ENCODE data around the gene DDX31. TPM values are rescaled to one million over a fixed set of nuclear protein-coding genes. Genes with fewer than 3 reads are reported as not detected.

Gene DDX31
- total RNA-seq, 4 donors from 2014 or later = 10.2 to 18.3 (median 11.8) TPM

DNA sequence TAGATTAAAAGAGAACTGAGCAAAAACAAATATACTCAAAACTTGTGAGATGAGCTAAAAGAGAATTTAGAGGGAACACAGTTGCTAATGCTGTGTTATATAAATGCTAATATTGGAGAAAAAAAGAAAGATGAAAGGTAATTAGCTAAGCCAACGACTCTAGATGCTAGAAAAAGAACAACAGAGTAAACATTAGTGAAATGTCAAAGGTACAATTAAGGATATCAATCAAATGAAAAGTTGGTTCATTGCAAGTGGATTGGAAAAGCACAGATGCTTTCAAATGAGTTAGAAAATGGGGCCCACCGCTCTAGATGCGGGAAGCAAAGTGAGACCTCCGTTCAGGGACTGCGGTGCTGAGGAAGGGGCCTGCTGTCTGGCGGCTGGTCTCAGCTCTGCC lies 105.3 kb downstream of the DDX31 start:
- DNase-seq = no peak
- Histone ChIP-seq H3K4me3 (no peak overlapping the region), H3K27me3 (peaks cover 0 to 55% (median 0%) of the 10 kb centered on the region in 4 donors), H3K9me3 (no peaks in the 10 kb centered on the region), H3K36me3 (no peaks in the 10 kb centered on the region), H3K4me1 (no peaks in the 10 kb centered on the region), H3K27ac (no peak overlapping the region)
- no peak for TF ChIP-seq POLR2A (IDR thresholded peaks at IDR 0.05)
- TF ChIP-seq, protein P1, sequence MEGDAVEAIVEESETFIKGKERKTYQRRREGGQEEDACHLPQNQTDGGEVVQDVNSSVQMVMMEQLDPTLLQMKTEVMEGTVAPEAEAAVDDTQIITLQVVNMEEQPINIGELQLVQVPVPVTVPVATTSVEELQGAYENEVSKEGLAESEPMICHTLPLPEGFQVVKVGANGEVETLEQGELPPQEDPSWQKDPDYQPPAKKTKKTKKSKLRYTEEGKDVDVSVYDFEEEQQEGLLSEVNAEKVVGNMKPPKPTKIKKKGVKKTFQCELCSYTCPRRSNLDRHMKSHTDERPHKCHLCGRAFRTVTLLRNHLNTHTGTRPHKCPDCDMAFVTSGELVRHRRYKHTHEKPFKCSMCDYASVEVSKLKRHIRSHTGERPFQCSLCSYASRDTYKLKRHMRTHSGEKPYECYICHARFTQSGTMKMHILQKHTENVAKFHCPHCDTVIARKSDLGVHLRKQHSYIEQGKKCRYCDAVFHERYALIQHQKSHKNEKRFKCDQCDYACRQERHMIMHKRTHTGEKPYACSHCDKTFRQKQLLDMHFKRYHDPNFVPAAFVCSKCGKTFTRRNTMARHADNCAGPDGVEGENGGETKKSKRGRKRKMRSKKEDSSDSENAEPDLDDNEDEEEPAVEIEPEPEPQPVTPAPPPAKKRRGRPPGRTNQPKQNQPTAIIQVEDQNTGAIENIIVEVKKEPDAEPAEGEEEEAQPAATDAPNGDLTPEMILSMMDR (IDR thresholded peaks at IDR 0.05) = no peak
- WGBS, 2 donors = 68 to 80% methylated on average over 6 of the region's 6 CpGs
- intact Hi-C loops (cut with DNase I) = no loop called here

DNA sequence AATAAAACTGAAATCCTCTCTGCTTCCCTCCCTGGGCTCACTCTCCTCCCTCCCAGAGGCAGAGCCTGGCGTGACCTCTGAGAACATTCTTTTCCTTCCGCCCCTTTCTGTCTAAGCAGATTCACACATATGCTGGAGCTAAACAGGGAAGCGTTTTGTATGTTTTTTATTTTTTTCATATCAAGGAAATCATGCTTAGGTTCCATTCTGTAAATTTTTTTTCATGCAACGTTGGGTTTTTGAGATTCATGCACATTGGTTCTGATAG lies 107.5 kb downstream of the DDX31 start:
- DNase-seq = no peak
- peaks cover 0 to 66% (median 0%) of the 10 kb centered on the region in 4 donors for H3K27me3 ChIP-seq
- no peak for TF ChIP-seq POLR2A (IDR thresholded peaks at IDR 0.05)
- TF ChIP-seq, protein P1 (IDR thresholded peaks at IDR 0.05) = no peak
- no peaks in the 10 kb centered on the region for H3K36me3 ChIP-seq
- H3K9me3 ChIP-seq = no peaks in the 10 kb centered on the region
- WGBS, 2 donors = 24 to 39% methylated on average over 4 of the region's 4 CpGs
- H3K4me3 ChIP-seq = no peak overlapping the region
- no peak overlapping the region for H3K27ac ChIP-seq
- intact Hi-C loops (cut with DNase I) = no loop called here
- H3K4me1 ChIP-seq = no peaks in the 10 kb centered on the region

DNA sequence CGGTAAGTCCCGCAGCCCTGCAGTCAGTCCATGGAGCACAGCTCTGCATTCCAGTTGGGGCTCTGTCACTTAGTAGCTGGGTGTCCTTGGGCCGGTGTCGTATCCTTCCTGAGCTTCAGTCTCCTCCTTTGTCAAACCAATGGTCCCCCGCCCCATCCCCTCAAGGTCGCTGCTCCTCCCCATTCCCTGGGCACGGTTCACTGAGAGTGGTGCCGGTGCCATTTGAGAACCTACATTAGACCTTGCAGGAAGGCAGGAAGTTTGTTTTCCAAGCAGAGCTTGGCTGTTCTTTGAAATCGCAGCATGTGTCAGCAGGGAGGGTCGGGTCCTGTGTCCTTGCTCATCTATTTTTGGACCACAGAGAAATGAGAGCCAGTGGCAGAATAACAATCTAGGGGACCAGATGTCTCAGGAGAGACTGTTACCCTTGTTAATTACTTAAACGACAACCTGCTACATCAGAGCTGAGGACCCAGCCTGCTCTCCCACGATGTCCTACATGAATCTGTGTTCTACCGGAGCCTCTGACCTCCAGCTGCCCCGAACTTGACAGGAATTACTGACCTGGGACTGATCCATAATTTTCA lies 109.1 kb downstream of the DDX31 start:
- H3K27me3 ChIP-seq = peaks cover 0 to 78% (median 0%) of the 10 kb centered on the region in 4 donors
- H3K4me3 ChIP-seq = no peak overlapping the region
- H3K36me3 ChIP-seq = no peaks in the 10 kb centered on the region
- TF ChIP-seq, protein P1 (IDR thresholded peaks at IDR 0.05) = no peak
- WGBS, 2 donors = 40% methylated on average over 7 to 9 of the region's 14 CpGs
- intact Hi-C loops (cut with DNase I) = no loop called here
- H3K4me1 ChIP-seq = no peaks in the 10 kb centered on the region
- no peaks in the 10 kb centered on the region for H3K9me3 ChIP-seq
- H3K27ac ChIP-seq = no peak overlapping the region
- DNase-seq = no peak

DNA sequence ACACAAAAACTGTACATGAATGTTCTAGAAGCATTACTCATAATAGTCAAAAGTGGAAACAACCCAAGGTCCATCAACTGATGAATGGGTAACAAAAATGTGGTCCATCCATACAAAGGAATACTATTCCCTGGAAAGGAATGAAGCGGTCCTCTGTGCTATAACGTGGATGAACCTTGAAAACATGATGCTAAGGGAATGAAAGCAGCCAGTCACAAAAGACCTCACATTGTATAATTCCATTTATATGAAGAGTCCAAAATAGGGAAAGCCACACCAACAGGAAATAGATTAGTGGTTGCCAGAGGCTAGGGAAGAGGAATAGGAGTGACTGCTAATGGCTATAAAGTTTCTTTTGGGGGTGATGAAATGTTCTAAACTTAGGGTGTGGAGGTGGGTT lies 110.1 kb downstream of the DDX31 start:
- no peaks in the 10 kb centered on the region for H3K4me1 ChIP-seq
- intact Hi-C loops (cut with DNase I) = no loop called here
- no peak for TF ChIP-seq POLR2A (IDR thresholded peaks at IDR 0.05)
- TF ChIP-seq, protein P1 (IDR thresholded peaks at IDR 0.05) = no peak
- no peaks in the 10 kb centered on the region for H3K9me3 ChIP-seq
- 83 to 88% methylated on average over 2 of the region's 2 CpGs for WGBS, 2 donors
- no peak overlapping the region for H3K4me3 ChIP-seq
- H3K36me3 ChIP-seq = no peaks in the 10 kb centered on the region
- no peak for DNase-seq
- peaks cover 0 to 86% (median 0%) of the 10 kb centered on the region in 4 donors for H3K27me3 ChIP-seq
- H3K27ac ChIP-seq = no peak overlapping the region

DNA sequence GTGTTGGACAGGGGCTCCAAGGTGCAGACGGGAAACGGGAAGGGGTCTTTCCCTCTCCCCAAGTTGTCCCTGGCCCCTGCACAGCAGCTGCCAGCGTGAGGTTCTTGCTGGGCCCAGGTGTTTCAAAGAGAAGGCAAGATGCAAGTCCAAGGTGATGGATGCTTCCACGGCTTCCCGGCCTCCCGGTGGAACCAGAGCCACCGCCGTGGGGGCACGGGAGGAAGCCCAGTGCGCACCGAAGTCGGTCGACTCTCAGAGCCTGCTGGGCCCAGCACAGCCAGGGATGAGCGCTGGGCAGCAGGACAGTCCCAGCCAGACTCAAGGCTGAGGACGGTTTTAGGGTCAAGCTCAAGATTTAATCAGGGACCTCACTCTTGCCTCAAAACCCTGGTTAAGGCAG lies 112.6 kb downstream of the DDX31 start:
- Histone ChIP-seq H3K4me1 (no peaks in the 10 kb centered on the region), H3K36me3 (no peaks in the 10 kb centered on the region), H3K27ac (no peak overlapping the region), H3K27me3 (peaks cover 0 to 86% (median 0%) of the 10 kb centered on the region in 4 donors), H3K9me3 (no peaks in the 10 kb centered on the region), H3K4me3 (no peak overlapping the region)
- intact Hi-C loops (cut with DNase I) = no loop called here
- no peak for DNase-seq
- WGBS, 2 donors = 64 to 96% methylated on average over 3 to 10 of the region's 15 CpGs
- TF ChIP-seq, protein P1 (IDR thresholded peaks at IDR 0.05) = no peak
- no peak for TF ChIP-seq POLR2A (IDR thresholded peaks at IDR 0.05)
